Endothelial cell of umbilical vein (primary cell): ENCODE measurements around the gene TSPAN4. TPM values are rescaled to one million over a fixed set of nuclear protein-coding genes. Genes with fewer than 3 reads are reported as not detected.

Experiments used
- BruUV-seq: library from RNA; stranded (reverse); fragments of 400-500 nt; replicated peaks from 2 replicates; lab custom pipeline; 2021; lab: Mats Ljungman, UMichigan
- CTCF ChIA-PET: fragments of 300-600, 350-600 bp; sonication (Branson Sonifier 250); formaldehyde crosslinking; loops from one replicate; lab custom pipeline; 2021; ENCODE audit warnings: antibody characterized with exemption, inconsistent platforms; lab: Charles Lee
- POLR2A ChIA-PET: fragments of 300-600, 350-600 bp; sonication (Branson Sonifier 250); formaldehyde crosslinking; loops from one replicate; lab custom pipeline; 2021; ENCODE audit warnings: antibody characterized with exemption, inconsistent platforms; lab: Charles Lee
- DNase-seq: peaks from one replicate; pipeline ENCODE4 v3.0.0-alpha.2; 2011; ENCODE audit warnings: low read depth, low spot score
- FAIRE-seq: peaks from 2 replicates; lab custom pipeline; 2011; peaks lifted over from hg19 to GRCh38; lab: Jason Lieb, UNC
- H2AFZ ChIP-seq: 2 replicates; pipeline ENCODE4 v1.6.0; 2012; ENCODE audit warnings: low read depth, low read length, control low read depth, inconsistent platforms
- H3K27ac ChIP-seq: 2 replicates; pipeline ENCODE4 v1.5.1; 2011; ENCODE audit warnings: low read depth, mild to moderate bottlenecking, control low read depth, low read length, moderate library complexity; ENCODE audit not compliant: insufficient read depth
- H3K27me3 ChIP-seq, 2 experiments: 2 replicates each; pipeline versions ENCODE4 v1.6.0 to v1.6.1; 2011; ENCODE audit warnings: low read length in 2 of 2, mixed read lengths in 1 of 2; ENCODE audit not compliant: control insufficient read depth in 2 of 2, insufficient read depth in 2 of 2
- H3K36me3 ChIP-seq, 2 experiments: 2 replicates in 1 of 2; 3 replicates in 1 of 2; pipeline ENCODE4 v1.5.1; 2011; ENCODE audit warnings: low read length in 2 of 2, mild to moderate bottlenecking in 1 of 2, moderate library complexity in 1 of 2; ENCODE audit not compliant: control insufficient read depth in 2 of 2, insufficient read depth in 2 of 2; ENCODE audit errors: extremely low read depth in 1 of 2
- H3K4me1 ChIP-seq: 3 replicates; pipeline ENCODE4 v1.5.1; 2011; ENCODE audit warnings: mild to moderate bottlenecking, low read length; ENCODE audit not compliant: control insufficient read depth, insufficient read depth; ENCODE audit errors: extremely low read depth
- H3K4me2 ChIP-seq: 2 replicates; pipeline ENCODE4 v1.6.1; 2011; ENCODE audit warnings: low read length, control low read depth, mixed read lengths; ENCODE audit not compliant: insufficient read depth
- H3K4me3 ChIP-seq, 3 experiments: fragments of 200-600 bp in 1 of 3; sonication (generic), shearing (Covaris generic) in 1 of 3; replicated peaks in 1 of 3; 2 replicates each; pipeline ENCODE4 v1.5.1; 2011 to 2016; ENCODE audit warnings: control low read depth in 3 of 3, low read length in 3 of 3, mild to moderate bottlenecking in 2 of 3, inconsistent platforms in 1 of 3, low read depth in 1 of 3, moderate library complexity in 1 of 3; ENCODE audit not compliant: insufficient read depth in 1 of 3
- H3K79me2 ChIP-seq: 2 replicates; pipeline ENCODE4 v1.6.0; 2012; ENCODE audit warnings: low read length, inconsistent platforms; ENCODE audit not compliant: control insufficient read depth, insufficient read depth
- H3K9ac ChIP-seq: replicated peaks from 2 replicates; pipeline ENCODE3; 2011; ENCODE audit warnings: low read length, control low read depth; ENCODE audit not compliant: insufficient read depth; ENCODE audit errors: extremely low read depth
- H3K9me1 ChIP-seq: replicated peaks from 3 replicates; pipeline ENCODE4 v1.6.0; 2011; ENCODE audit warnings: mild to moderate bottlenecking, low read length; ENCODE audit not compliant: control insufficient read depth, insufficient read depth; ENCODE audit errors: extremely low read depth
- H3K9me3 ChIP-seq: replicated peaks from 2 replicates; pipeline ENCODE4 v1.5.1; 2012; ENCODE audit warnings: low read length, inconsistent platforms; ENCODE audit not compliant: control insufficient read depth, insufficient read depth
- H4K20me1 ChIP-seq: replicated peaks from 2 replicates; pipeline ENCODE3; 2011; ENCODE audit warnings: mild to moderate bottlenecking, low read length; ENCODE audit not compliant: control insufficient read depth, insufficient read depth; ENCODE audit errors: extremely low read depth
- CTCF ChIP-seq, 2 donors: IDR thresholded peaks; 1 replicate in 1 of 2; 2 replicates in 1 of 2; pipeline ENCODE4 v1.5.1; 2011; ENCODE audit warnings: low read length in 2 of 2, mild to moderate bottlenecking in 2 of 2, moderate library complexity in 2 of 2, control low read depth in 1 of 2, inconsistent platforms in 1 of 2, low read depth in 1 of 2; ENCODE audit not compliant: insufficient read depth in 1 of 2; ENCODE audit errors: extremely low read depth in 1 of 2
- EZH2 ChIP-seq: IDR thresholded peaks from 2 replicates; pipeline ENCODE4 v1.6.1; 2012; ENCODE audit warnings: borderline replicate concordance, low read depth, mild to moderate bottlenecking, moderate library complexity, low read length, inconsistent platforms; ENCODE audit not compliant: severe bottlenecking
- FOS ChIP-seq: IDR thresholded peaks from 2 replicates; pipeline ENCODE4 v1.6.1; 2011; ENCODE audit warnings: mild to moderate bottlenecking, low read length, moderate library complexity, borderline replicate concordance; ENCODE audit not compliant: insufficient read depth
- GATA2 ChIP-seq: IDR thresholded peaks from 2 replicates; pipeline ENCODE4 v1.7.0; 2011; ENCODE audit warnings: low read depth, mild to moderate bottlenecking, moderate library complexity, mixed read lengths, low read length; ENCODE audit not compliant: insufficient read length, insufficient read depth
- JUN ChIP-seq: IDR thresholded peaks from 2 replicates; pipeline ENCODE4 v1.6.1; 2011; ENCODE audit warnings: borderline replicate concordance, low read depth; ENCODE audit not compliant: insufficient read length, insufficient read depth
- MAX ChIP-seq: IDR thresholded peaks from 2 replicates; pipeline ENCODE4 v1.6.1; 2011; ENCODE audit not compliant: insufficient read depth, insufficient read length
- MYC ChIP-seq: IDR thresholded peaks from one replicate; pipeline ENCODE4 v1.6.1; 2011; ENCODE audit warnings: mild to moderate bottlenecking, low read depth, low read length
- POLR2A ChIP-seq: IDR thresholded peaks from 2 replicates; pipeline ENCODE4 v1.6.1; 2012; ENCODE audit warnings: low read depth, mild to moderate bottlenecking, control low read depth, low read length
- POLR2AphosphoS5 ChIP-seq: IDR thresholded peaks from 2 replicates; pipeline ENCODE4 v1.6.1; 2012; ENCODE audit warnings: low read depth, mild to moderate bottlenecking, control low read depth, low read length, moderate library complexity; ENCODE audit not compliant: insufficient read depth
- dilution Hi-C: fragments of 300-500 bp; cut with MboI; formaldehyde crosslinking; loops from one replicate; pipeline ENCODE4 v1.15.0; 2019; ENCODE audit warnings: low sequenced_read_pairs; ENCODE audit not compliant: extremely low pct_ligation_motif_present
- intact Hi-C: fragments of 100-400 bp; cut with micrococcal nuclease; formaldehyde crosslinking; loops from one replicate; pipeline ENCODE4 v1.10.0; 2022
- polyA plus RNA-seq, 4 experiments: library from polyadenylated mRNA; depleted of rRNA in 3 of 4; stranded (reverse) in 3 of 4; unstranded in 1 of 4; fragments of >200 nt; gene quantifications; 2 replicates each; pipeline versions ENCODE4 v1.2.1 to v1.2.3, GENCODE V29; 2011 to 2012; ENCODE audit warnings: missing spikeins in 1 of 4
- total RNA-seq: library from RNA; stranded (reverse); gene quantifications from 2 replicates; pipeline ENCODE4 v1.2.3, GENCODE V29; 2021

Gene TSPAN4
- total and polyA plus RNA-seq, 2 donors (not counting 3 experiments of a cell fraction or from before 2014, with no cell fraction given): 114 to 199 TPM

- Histone ChIP-seq H3K9me1 (no peaks in the 10 kb centered on the region), H3K27ac (no peak overlapping the region), H3K36me3 (peaks cover 25 to 43% of the 10 kb centered on the region in 2 experiments), H3K9ac (no peak overlapping the region), H3K79me2 (peaks cover 70% of the 10 kb centered on the region), H3K9me3 (no peaks in the 10 kb centered on the region), H2AFZ (no peak overlapping the region), H3K4me2 (no peak overlapping the region), H4K20me1 (no peaks in the 10 kb centered on the region), H3K4me3 (no peak overlapping the region), H3K27me3 (no peaks in the 10 kb centered on the region), H3K4me1 (peaks cover 33% of the 10 kb centered on the region)
- TF ChIP-seq POLR2A (peak; percentile 34), POLR2AphosphoS5 (peak; percentile 61), MYC (no peak)
- FAIRE-seq (no peak), DNase-seq (no peak)
- ChIA-PET POLR2A (no interaction called here), CTCF (interaction anchor here (1.1 kb wide), 1 partner anchor 213 kb away, joined by 3 read pairs; no protein-coding TSS in a partner anchor)
- no TSS peak for BruUV-seq
- dilution Hi-C loops (no loop called here), intact Hi-C loops (no loop called here)
Measured at GRCh38 chr11:837189-837989, 5.3 kb upstream of the TSPAN4 start.

GRCh38 chr11:837990-838307, 4.7 kb upstream of the TSPAN4 start:
- H3K4me2 ChIP-seq: no peak overlapping the region
- CTCF ChIA-PET: no interaction called here

More at GRCh38 chr11:837990-838307, 4.7 kb upstream of the TSPAN4 start:
- Histone ChIP-seq H3K79me2 (peaks cover 70% of the 10 kb centered on the region), H3K36me3 (peaks cover 25 to 43% of the 10 kb centered on the region in 2 experiments), H4K20me1 (no peaks in the 10 kb centered on the region), H3K9me3 (no peaks in the 10 kb centered on the region), H3K9me1 (no peaks in the 10 kb centered on the region), H3K27ac (no peak overlapping the region), H3K27me3 (no peaks in the 10 kb centered on the region), H2AFZ (no peak overlapping the region), H3K9ac (no peak overlapping the region), H3K4me3 (no peak overlapping the region), H3K4me1 (peaks cover 31% of the 10 kb centered on the region)
- DNase-seq: no peak
- TF ChIP-seq POLR2A (no peak), POLR2AphosphoS5 (no peak), GATA2 (no peak), MAX (no peak), CTCF (IDR thresholded peaks at IDR 0.05; ENCODE audit: extremely low read depth in 1 of 2, insufficient read depth in 1 of 2, low read depth in 1 of 2, low read length in 2 of 2) (no peak), EZH2 (no peak), MYC (no peak), JUN (no peak), FOS (no peak)
- dilution Hi-C loops: no loop called here
- intact Hi-C loops: no loop called here
- POLR2A ChIA-PET: no interaction called here
- no TSS peak for BruUV-seq
- no peak for FAIRE-seq
